ENCODE results near the gene RAD21L1.

Gene RAD21L1

GRCh38 chr20:1274485-1275311, 48.9 kb downstream of the RAD21L1 start:
- FAIRE-seq: no peak

DNA sequence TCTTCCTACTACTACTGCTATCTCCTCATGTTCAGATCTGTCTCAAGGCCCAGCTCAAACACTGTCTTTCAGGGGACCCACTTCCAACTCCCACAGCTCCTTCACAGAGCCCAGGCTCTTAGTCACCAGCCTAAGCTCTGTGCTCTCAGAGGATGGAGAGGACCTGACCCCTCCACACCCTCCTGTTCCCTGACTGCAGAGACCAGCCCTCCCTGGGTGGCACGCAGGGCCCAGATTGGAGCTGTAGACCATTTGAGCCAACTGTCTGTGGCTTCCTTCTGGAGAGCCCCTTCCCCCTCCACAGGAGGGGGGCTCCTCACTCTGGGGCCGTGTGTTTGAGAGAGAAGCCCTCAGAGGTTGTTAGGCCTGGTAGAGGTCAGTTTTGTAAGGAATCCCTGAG, 50.1 kb downstream of the RAD21L1 start:
- FAIRE-seq: no peak

DNA sequence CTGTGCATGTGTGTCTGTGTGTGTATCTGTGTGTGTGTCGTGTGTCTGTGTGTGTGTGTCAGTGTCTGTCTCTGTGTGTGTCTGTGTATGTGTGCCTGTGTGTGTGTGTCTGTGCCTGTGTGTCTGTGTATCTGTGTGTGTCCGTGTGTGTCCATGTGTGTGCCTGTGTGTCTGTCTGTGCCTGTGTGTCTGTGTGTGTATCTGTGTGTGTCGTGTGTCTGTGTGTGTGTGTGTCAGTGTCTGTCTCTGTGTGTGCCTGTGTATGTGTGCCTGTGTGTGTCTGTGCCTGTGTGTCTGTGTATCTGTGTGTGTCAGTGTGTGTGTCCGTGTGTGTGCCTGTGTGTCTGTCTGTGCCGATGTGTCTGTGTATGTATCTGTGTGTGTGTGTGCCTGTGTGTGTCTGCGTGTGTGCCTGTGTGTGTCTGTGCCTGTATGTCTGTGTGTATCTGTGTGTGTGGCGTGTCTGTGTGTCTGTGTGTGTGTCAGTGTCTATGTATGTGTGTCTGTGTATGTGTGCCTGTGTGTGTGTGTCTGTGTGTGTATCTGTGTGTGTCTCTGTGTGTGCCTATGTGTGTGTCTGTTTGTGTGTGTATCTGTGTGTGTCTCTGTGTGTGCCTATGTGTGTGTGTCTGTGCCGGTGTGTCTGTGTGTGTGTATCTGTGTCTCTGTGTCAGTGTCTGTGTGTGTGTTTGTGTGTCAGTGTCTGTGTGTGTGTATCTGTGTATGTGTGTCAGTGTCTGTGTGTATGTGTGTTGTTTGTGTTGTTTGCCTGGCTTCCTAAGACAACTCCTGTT, 51.9 kb downstream of the RAD21L1 start:
- FAIRE-seq: no peak

- FAIRE-seq: no peak
Measured at GRCh38 chr20:1278993-1279392, 53.1 kb downstream of the RAD21L1 start.

GRCh38 chr20:1280195-1281102, 54.6 kb downstream of the RAD21L1 start:
- no peak for FAIRE-seq

- no peak for FAIRE-seq
Measured at GRCh38 chr20:1281279-1282057, 55.6 kb downstream of the RAD21L1 start.

GRCh38 chr20:1282966-1283365, 57.1 kb downstream of the RAD21L1 start:
- FAIRE-seq: no peak

- FAIRE-seq: no peak
Measured at GRCh38 chr20:1283522-1284510, 58.0 kb downstream of the RAD21L1 start.

GRCh38 chr20:1286267-1287024, 60.6 kb downstream of the RAD21L1 start:
- FAIRE-seq: no peak

DNA sequence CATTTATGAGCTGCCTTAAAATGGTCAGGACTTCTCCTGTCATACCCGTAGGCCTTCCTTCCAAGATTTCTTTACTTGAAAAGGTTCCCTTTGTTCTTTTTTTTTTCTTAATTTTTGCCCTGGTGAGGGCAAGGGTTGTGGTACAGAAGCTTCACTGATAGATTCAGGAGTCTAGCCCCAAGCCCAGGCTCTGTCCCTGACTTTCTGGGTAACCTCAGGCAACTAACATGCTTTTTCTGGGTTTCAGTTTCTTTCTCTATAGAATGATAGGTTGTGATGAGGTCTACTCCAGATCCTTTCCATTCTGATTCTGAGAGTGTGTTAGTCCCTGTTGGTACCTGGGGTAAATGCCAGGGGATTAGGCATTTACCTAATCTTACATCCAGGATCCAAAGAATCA, 61.5 kb downstream of the RAD21L1 start:
- FAIRE-seq: no peak

DNA sequence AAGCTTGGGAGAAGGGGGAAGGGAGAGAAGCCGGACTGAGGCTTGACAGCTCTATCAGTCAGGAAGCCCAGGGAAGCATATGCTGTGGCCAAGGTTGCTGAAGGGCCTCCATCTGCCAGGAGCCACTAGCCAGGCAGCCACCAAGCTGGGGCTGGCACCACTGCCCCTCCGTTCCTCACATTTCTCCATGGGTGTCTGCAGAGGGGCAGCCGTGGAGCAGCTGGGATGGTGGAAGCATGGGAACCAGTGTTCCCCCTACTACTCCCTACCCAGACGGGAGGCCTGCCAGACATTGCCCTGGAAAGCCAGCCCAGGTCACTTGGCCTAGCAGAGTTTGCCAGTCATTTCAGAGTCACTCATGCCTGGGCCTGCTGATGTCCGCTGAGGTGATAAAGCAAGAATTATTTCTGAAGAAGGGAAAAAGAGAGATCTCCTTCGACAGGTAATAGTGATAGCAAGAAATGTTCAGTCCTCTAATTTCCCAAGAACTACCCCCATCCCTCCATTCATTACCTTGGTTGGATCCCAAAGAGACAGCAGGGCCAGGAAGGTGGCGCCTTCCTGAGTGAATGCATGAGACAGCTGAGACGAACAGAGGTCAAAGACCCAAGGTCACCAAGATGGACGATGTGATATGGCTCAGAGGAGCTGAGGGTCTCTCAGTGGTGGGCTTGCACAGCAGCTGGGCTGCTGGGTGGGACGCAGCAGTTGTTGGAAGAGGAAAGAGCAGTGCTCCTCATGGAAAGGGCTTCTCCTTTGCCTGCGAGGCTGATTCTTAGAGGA, 62.1 kb downstream of the RAD21L1 start:
- FAIRE-seq: no peak

- FAIRE-seq: no peak
Measured at GRCh38 chr20:1291191-1291741, 65.4 kb downstream of the RAD21L1 start.

GRCh38 chr20:1292620-1293019, 66.8 kb downstream of the RAD21L1 start:
- FAIRE-seq: no peak

DNA sequence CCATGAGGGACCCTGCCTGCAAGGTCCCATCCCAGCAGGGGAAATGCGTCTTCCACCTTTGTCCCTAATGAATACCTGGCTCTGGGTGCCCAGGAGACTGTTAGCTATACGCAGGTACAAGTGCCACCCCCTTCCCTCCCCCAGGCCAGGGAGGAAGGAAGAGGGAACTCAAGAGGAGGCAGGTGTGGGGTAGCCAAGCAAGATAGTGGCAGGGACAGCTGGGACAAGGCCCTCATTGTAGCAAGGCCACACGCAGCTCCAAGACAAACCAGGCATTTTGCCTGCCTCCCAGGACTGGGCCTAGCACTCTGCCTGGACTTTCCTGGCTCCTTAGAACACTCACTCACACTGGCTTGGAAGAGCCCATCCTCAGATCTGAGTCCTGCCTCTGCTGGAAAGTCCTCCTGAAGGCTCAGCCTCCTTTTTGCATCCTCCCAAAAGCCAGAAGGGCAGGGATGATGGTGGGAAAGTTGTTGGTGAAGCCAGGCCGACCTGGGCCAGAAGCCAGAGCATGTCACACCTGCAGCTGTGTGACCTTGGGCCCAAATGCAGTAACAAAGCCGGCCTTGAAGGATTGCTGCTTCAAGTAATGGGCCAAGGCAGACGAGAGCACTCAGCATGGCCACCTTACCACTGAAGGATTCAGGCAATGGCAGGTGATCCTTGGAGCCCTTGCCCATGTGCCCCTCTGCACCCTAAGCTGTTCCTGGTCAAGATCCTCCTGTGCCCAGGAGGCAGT, 68.0 kb downstream of the RAD21L1 start:
- no peak for FAIRE-seq

- FAIRE-seq: no peak
Measured at GRCh38 chr20:1294497-1294896, 68.7 kb downstream of the RAD21L1 start.

- no peak for FAIRE-seq
Measured at GRCh38 chr20:1295276-1295930, 69.6 kb downstream of the RAD21L1 start.

DNA sequence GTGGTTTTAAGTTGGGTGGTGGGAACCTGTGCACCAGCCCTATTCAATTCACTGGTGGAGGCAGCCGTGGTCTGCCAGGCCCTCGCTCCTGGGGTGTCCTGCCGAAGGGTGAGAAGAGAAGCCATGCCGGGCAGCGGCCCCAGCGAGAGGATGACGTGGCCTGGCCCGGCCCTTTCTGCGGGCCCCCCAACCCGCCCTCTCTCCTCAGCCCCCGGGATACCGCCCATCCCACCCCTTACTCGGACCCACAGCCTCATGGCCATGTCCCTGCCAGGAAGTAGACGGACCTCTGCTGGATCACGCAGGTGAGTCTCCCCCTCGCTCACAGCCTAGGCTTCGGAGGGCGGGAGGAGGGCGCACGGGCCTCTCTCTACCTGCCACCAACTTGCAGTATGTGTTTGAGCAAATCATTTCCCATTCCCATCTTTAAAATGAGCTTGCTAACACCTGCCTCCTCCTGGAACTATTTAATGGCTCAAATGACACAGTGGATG, 70.3 kb downstream of the RAD21L1 start:
- no peak for FAIRE-seq

DNA sequence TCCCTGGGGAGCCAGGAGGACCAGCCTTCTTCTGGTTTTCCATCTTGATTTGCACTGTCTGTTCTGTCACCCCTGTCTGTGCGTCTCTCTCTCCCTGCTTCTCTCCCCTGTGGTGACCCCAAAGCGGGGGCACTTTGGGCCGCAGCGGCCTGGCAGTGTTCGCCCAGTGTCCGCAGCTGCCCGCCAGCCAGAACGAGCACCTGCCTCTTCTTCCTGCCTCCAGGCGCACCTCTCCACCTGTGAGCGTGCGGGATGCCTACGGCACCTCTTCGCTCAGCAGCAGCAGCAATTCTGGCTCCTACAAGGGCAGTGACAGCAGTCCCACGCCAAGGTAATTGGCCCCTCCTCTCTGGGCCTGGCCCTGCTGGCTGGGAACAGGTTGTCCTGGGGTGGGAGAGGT, 71.1 kb downstream of the RAD21L1 start:
- no peak for FAIRE-seq
